Measurements from ENCODE around the gene HGFAC.
"Not testable (repeated sequence)": the region's sequence is repeated elsewhere in the genome, so short reads cannot be mapped to it uniquely, and the experiment has no call there.

The HGFAC gene

GRCh38 chr4:3406431-3406830 is 35.3 kb upstream of the HGFAC start:
- no peak for DNase-seq (ENCODE audit: low spot score)
- TF ChIP-seq CTCF (IDR thresholded peaks at IDR 0.05) = no peak
- Histone ChIP-seq H3K4me3 (no peak overlapping the region), H3K27ac (no peak overlapping the region)

- no peak for DNase-seq (ENCODE audit: low spot score)
- Histone ChIP-seq H3K4me3 (no peak overlapping the region), H3K27ac (no peak overlapping the region)
- no peak for TF ChIP-seq CTCF (IDR thresholded peaks at IDR 0.05)
These were observed 34.5 kb upstream of the HGFAC start for GRCh38 chr4:3407171-3407771.

GRCh38 chr4:3407930-3408792 is 33.6 kb upstream of the HGFAC start:
- no peak for DNase-seq (ENCODE audit: low spot score)
- Histone ChIP-seq H3K4me3 (no peak overlapping the region), H3K27ac (no peak overlapping the region)
- TF ChIP-seq CTCF (IDR thresholded peaks at IDR 0.05) = no peak

- TF ChIP-seq CTCF (IDR thresholded peaks at IDR 0.05) = no peak
- no peak for DNase-seq (ENCODE audit: low spot score)
- Histone ChIP-seq H3K27ac (no peak overlapping the region), H3K4me3 (no peak overlapping the region)
These were observed 32.9 kb upstream of the HGFAC start for GRCh38 chr4:3408793-3409330.

GRCh38 chr4:3409571-3410091 is 32.1 kb upstream of the HGFAC start:
- DNase-seq (ENCODE audit: low spot score) = no peak
- Histone ChIP-seq H3K4me3 (no peak overlapping the region), H3K27ac (no peak overlapping the region)
- TF ChIP-seq CTCF (IDR thresholded peaks at IDR 0.05) = no peak

- Histone ChIP-seq H3K27ac (no peak overlapping the region), H3K4me3 (no peak overlapping the region)
- DNase-seq (ENCODE audit: low spot score) = no peak
- no peak for TF ChIP-seq CTCF (IDR thresholded peaks at IDR 0.05)
These were observed 31.2 kb upstream of the HGFAC start for GRCh38 chr4:3410401-3411135.

- H3K4me3 ChIP-seq; DNase-seq (ENCODE audit: low spot score); H3K27ac ChIP-seq: not testable (repeated sequence)
These were observed 30.6 kb upstream of the HGFAC start for GRCh38 chr4:3411190-3411589.
